DND-41 (cell line): Measurements from ENCODE around the gene ATP8A2.

Experiments
- ATAC-seq: fragments of 200-7000 bp; cut with Tn5 transposase; 3 replicates; pipeline ENCODE4 v1.9.1; 2021; ENCODE audit warnings: low read depth; ENCODE audit not compliant: insufficient read depth
- DNase-seq: peaks from one replicate; pipeline ENCODE4 v3.0.0-alpha.2; 2020
- H2AFZ ChIP-seq: 2 replicates; pipeline ENCODE4 v1.6.0; 2012; ENCODE audit warnings: low read depth, low read length
- H3K27ac ChIP-seq: 2 replicates; pipeline ENCODE4 v1.5.1; 2012; ENCODE audit warnings: low read length, inconsistent platforms
- H3K27me3 ChIP-seq: fragments of 200-600 bp; sonication (generic); 2 replicates; pipeline ENCODE4 v1.6.0; 2012; ENCODE audit warnings: low read length, mild to moderate bottlenecking, inconsistent platforms; ENCODE audit not compliant: insufficient read depth, poor library complexity
- H3K36me3 ChIP-seq: 2 replicates; pipeline ENCODE4 v1.5.1; 2012; ENCODE audit warnings: low read length, inconsistent platforms; ENCODE audit not compliant: insufficient read depth
- H3K4me1 ChIP-seq: 2 replicates; pipeline ENCODE4 v1.5.1; 2012; ENCODE audit warnings: mild to moderate bottlenecking, low read length; ENCODE audit not compliant: insufficient read depth
- H3K4me2 ChIP-seq: 2 replicates; pipeline ENCODE4 v1.6.0; 2012; ENCODE audit warnings: mild to moderate bottlenecking, moderate library complexity, low read length, inconsistent platforms; ENCODE audit not compliant: insufficient read depth
- H3K4me3 ChIP-seq, 2 experiments: fragments of 200-600 bp in 1 of 2; shearing (Covaris generic) in 1 of 2; 2 replicates each; pipeline ENCODE4 v1.5.1; 2012 to 2016; ENCODE audit warnings: inconsistent platforms in 2 of 2, low read length in 2 of 2, mild to moderate bottlenecking in 2 of 2, low read depth in 1 of 2, moderate library complexity in 1 of 2
- H3K79me2 ChIP-seq: 2 replicates; pipeline ENCODE4 v1.6.0; 2012; ENCODE audit warnings: low read length, inconsistent platforms; ENCODE audit not compliant: insufficient read depth
- H3K9ac ChIP-seq: 2 replicates; pipeline ENCODE4 v1.6.0; 2012; ENCODE audit warnings: low read depth, mild to moderate bottlenecking, inconsistent platforms, low read length, moderate library complexity
- H3K9me3 ChIP-seq: 2 replicates; pipeline ENCODE4 v1.5.1; 2012; ENCODE audit warnings: low read length, moderate library complexity, mild to moderate bottlenecking, inconsistent platforms; ENCODE audit not compliant: insufficient read depth, severe bottlenecking
- H4K20me1 ChIP-seq: 2 replicates; pipeline ENCODE4 v1.6.0; 2012; ENCODE audit warnings: low read length; ENCODE audit not compliant: insufficient read depth
- CTCF ChIP-seq: IDR thresholded peaks from 2 replicates; pipeline ENCODE4 v1.5.1; 2012; ENCODE audit warnings: borderline replicate concordance, low read length, moderate library complexity, mild to moderate bottlenecking; ENCODE audit not compliant: poor library complexity, severe bottlenecking; ENCODE audit errors: extremely low read depth
- EZH2 ChIP-seq: IDR thresholded peaks from 3 replicates; pipeline ENCODE4 v1.6.1; 2012; ENCODE audit warnings: borderline replicate concordance, low read depth, mild to moderate bottlenecking, moderate library complexity, low read length, inconsistent platforms; ENCODE audit not compliant: severe bottlenecking

The ATP8A2 gene

GRCh38 chr13:25584087-25584486, 212.3 kb downstream of the ATP8A2 start:
- no peaks in the 10 kb centered on the region for H3K9me3 ChIP-seq
- no peak for DNase-seq
- no peak overlapping the region for H3K9ac ChIP-seq
- no peak for ATAC-seq
- H3K4me2 ChIP-seq = no peak overlapping the region
- no peaks in the 10 kb centered on the region for H3K27me3 ChIP-seq
- TF ChIP-seq CTCF = no peak
- no peak for TF ChIP-seq EZH2
- H3K4me3 ChIP-seq = no peak overlapping the region
- no peaks in the 10 kb centered on the region for H3K79me2 ChIP-seq
- no peak overlapping the region for H3K27ac ChIP-seq
- no peaks in the 10 kb centered on the region for H3K36me3 ChIP-seq
- H3K4me1 ChIP-seq = peaks cover 3% of the 10 kb centered on the region; the same call in 1 of the 2 replicates
- no peaks in the 10 kb centered on the region for H4K20me1 ChIP-seq
- no peak overlapping the region for H2AFZ ChIP-seq

- Histone ChIP-seq H3K9ac (no peak overlapping the region), H3K4me1 (peaks cover 3% of the 10 kb centered on the region; the same call in 1 of the 2 replicates), H3K79me2 (no peaks in the 10 kb centered on the region), H2AFZ (no peak overlapping the region), H3K4me2 (no peak overlapping the region), H3K9me3 (no peaks in the 10 kb centered on the region), H4K20me1 (no peaks in the 10 kb centered on the region), H3K36me3 (no peaks in the 10 kb centered on the region), H3K27ac (no peak overlapping the region), H3K27me3 (no peaks in the 10 kb centered on the region), H3K4me3 (no peak overlapping the region)
- TF ChIP-seq EZH2 (no peak), CTCF (no peak)
- ATAC-seq (no peak), DNase-seq (no peak)
Observed at GRCh38 chr13:25585000-25585399, 213.2 kb downstream of the ATP8A2 start.

- H3K4me2 ChIP-seq = no peak overlapping the region
- no peak overlapping the region for H3K27ac ChIP-seq
- H3K9me3 ChIP-seq = no peaks in the 10 kb centered on the region
- no peak overlapping the region for H2AFZ ChIP-seq
- H3K36me3 ChIP-seq = no peaks in the 10 kb centered on the region
- no peak overlapping the region for H3K9ac ChIP-seq
- no peak overlapping the region for H3K4me3 ChIP-seq
- ATAC-seq (no peak), DNase-seq (no peak)
- TF ChIP-seq EZH2 (no peak), CTCF (no peak)
- no peaks in the 10 kb centered on the region for H3K27me3 ChIP-seq
- peaks cover 3% of the 10 kb centered on the region; the same call in 1 of the 2 replicates for H3K4me1 ChIP-seq
- no peaks in the 10 kb centered on the region for H4K20me1 ChIP-seq
- no peaks in the 10 kb centered on the region for H3K79me2 ChIP-seq
Observed at GRCh38 chr13:25587326-25587980, 215.7 kb downstream of the ATP8A2 start.
